Gastroesophageal sphincter (tissue), 3 donors: Measurements from ENCODE around the gene CHCHD6.

Source experiments
- CTCF ChIP-seq, 4 experiments: fragments of 200-600 bp in 2 of 4; fragments of 450-650 bp in 2 of 4; sonication (generic) in 1 of 4; IDR thresholded peaks; one replicate each; pipeline ENCODE4 v1.5.1; 2017 to 2019; ENCODE audit warnings: antibody characterized with exemption in 4 of 4, mild to moderate bottlenecking in 2 of 4, moderate library complexity in 2 of 4
- EP300 ChIP-seq: sonication (generic); formaldehyde crosslinking; IDR thresholded peaks from one replicate; pipeline ENCODE4 v1.6.1; 2017; ENCODE audit warnings: antibody characterized with exemption, mild to moderate bottlenecking
- POLR2A ChIP-seq, 2 donors: fragments of 450-650 bp; IDR thresholded peaks; one replicate each; pipeline ENCODE4 v1.6.1; 2017; ENCODE audit warnings: antibody characterized with exemption in 2 of 2, mild to moderate bottlenecking in 2 of 2, moderate library complexity in 1 of 2
- POLR2AphosphoS5 ChIP-seq: sonication (generic); formaldehyde crosslinking; IDR thresholded peaks from one replicate; pipeline ENCODE4 v1.6.1; 2017; ENCODE audit warnings: antibody characterized with exemption

DNA sequence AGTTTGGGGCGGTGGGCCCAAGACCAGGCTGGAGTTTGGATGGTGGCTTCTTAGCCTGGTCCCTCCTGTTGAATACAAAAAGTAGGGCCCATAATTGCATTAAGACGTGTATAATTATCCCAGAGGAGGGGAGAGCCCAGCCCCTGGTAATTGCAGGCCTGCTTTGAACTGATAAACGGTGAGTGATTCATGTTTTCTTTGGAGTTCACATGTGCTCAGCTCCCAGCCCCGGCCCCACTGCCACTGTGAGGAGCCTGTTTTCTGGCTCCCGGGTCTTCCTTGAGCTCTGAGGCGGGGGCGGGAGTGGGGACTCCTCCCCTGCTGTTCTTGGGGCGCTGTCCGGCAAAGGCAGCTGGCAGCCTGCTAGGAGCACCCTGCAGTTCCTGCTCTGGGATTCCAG, 282.0 kb downstream of the CHCHD6 start:
- TF ChIP-seq CTCF (IDR thresholded peaks at IDR 0.05) (no peak), POLR2A (IDR thresholded peaks at IDR 0.05) (no peak), EP300 (no peak), POLR2AphosphoS5 (no peak)
